PC-3 (cell line): ENCODE data around the gene FAM234A.

Experiments
- CTCF ChIP-seq: fragments of 300-600 bp; sonication (generic); conservative IDR thresholded peaks from 2 replicates; pipeline ENCODE4 v1.5.1; 2017; ENCODE audit warnings: antibody characterized with exemption, low read depth, mild to moderate bottlenecking, low read length
- EZH2 ChIP-seq: fragments of 300-600 bp; sonication (generic); IDR thresholded peaks from one replicate; pipeline ENCODE4 v1.6.1; 2017; ENCODE audit warnings: antibody characterized with exemption, mild to moderate bottlenecking, low read length; ENCODE audit not compliant: unreplicated experiment

DNA sequence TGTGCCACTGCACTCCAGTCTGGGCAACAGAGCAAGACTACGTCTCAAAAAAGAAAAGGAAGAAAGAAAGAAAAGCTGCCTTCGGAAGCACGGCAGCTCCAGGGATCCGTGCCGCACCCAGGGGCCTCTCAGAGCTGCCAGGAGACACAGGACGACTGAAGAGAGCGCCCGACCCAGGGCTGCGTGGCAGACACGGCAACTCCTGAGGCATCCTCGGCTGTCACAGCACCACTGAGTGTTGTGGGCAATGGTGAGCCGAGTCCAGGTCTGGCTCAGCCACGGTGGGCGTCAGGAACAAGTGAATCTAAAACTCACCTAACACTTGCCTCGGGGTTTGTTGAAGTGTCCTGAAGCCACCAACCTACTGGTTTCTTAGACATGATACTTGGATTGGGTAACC lies 77.1 kb downstream of the FAM234A start:
- TF ChIP-seq CTCF (no peak), EZH2 (no peak)
